SK-N-SH (cell line): ENCODE results near the gene SMPD3.

Source experiments
- EZH2phosphoT487 ChIP-seq: fragments of 200-600 bp; sonication (generic); IDR thresholded peaks from 2 replicates; pipeline ENCODE4 v1.6.1; 2017; ENCODE audit warnings: low read depth, mixed run types, mild to moderate bottlenecking, antibody characterized with exemption, moderate library complexity, borderline replicate concordance
- JUND ChIP-seq: IDR thresholded peaks from 2 replicates; pipeline ENCODE4 v1.4.0; 2012
- POLR2AphosphoS5 ChIP-seq: IDR thresholded peaks from 2 replicates; pipeline ENCODE4 v1.6.1; 2012; ENCODE audit warnings: low read depth, low read length
- TF ChIP-seq, protein P1 (sequence below): fragments of 200-600 bp; sonication (generic); IDR thresholded peaks from 2 replicates; pipeline ENCODE4 v1.6.1; 2017; ENCODE audit warnings: antibody characterized with exemption, mild to moderate bottlenecking, moderate library complexity

DNA sequence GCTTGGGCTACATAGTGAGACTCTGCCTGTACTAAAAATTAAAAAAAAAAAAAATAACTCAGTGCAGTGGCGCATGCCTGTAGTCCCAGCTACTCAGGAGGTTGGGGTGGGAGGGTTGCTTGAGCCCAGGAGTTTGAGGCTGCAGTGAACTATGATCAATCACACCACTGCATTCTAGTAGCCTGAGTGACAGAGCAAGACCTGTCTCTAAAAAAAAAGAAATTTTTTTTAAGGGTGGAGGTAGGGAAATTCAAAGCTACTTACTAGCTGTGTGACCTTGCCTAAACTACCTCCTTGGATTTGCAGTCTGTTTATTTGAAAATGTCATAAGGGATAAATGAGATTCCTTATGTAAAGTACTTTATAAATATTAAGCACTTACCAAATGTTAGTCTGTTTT lies 3.4 kb upstream of the SMPD3 start:
- TF ChIP-seq, protein P1, sequence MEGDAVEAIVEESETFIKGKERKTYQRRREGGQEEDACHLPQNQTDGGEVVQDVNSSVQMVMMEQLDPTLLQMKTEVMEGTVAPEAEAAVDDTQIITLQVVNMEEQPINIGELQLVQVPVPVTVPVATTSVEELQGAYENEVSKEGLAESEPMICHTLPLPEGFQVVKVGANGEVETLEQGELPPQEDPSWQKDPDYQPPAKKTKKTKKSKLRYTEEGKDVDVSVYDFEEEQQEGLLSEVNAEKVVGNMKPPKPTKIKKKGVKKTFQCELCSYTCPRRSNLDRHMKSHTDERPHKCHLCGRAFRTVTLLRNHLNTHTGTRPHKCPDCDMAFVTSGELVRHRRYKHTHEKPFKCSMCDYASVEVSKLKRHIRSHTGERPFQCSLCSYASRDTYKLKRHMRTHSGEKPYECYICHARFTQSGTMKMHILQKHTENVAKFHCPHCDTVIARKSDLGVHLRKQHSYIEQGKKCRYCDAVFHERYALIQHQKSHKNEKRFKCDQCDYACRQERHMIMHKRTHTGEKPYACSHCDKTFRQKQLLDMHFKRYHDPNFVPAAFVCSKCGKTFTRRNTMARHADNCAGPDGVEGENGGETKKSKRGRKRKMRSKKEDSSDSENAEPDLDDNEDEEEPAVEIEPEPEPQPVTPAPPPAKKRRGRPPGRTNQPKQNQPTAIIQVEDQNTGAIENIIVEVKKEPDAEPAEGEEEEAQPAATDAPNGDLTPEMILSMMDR = no peak
- TF ChIP-seq EZH2phosphoT487 = no peak
- no peak for TF ChIP-seq JUND
- TF ChIP-seq POLR2AphosphoS5 = no peak
